ENCODE results near the gene GSTM3. TPM values are rescaled to one million over a fixed set of nuclear protein-coding genes. Genes with fewer than 3 reads are reported as not detected.

The GSTM3 gene
- total and polyA plus RNA-seq, 2 of the 13 experiments (the other 11 are each of a cell fraction or from before 2014, with no cell fraction given) = 127 to 142 TPM

DNA sequence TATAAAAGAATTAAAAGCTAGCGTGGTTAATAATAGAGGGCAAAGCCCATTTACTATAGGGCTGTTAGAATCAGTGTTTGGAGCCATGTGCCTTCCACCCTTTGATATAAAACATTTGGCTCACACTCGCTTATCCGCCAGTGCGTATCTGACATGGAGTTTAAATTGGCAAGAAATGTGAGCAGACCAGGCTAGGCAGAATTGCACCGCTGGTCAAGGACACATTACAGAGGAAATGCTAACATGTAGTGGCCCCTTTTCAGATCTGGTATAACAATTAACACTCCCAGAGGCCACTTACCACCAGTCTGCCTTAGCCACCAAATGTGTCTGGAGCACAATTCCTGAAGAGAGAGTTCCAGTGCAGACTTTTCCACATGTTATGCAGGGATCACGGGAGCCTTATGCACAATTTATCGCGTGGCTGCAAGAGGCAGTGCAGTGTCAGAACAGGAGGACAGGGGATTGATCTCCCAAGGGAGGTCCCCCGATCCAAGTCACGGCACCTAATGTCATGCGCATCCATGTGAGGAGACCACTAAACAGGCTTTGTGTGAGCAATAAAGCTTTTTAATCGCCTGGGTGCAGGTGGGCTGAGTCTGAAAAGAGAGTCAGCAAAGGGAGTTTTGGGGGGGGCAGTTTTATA lies 14.0 kb downstream of the GSTM3 start (continued):
- TF ChIP-seq, protein P1, sequence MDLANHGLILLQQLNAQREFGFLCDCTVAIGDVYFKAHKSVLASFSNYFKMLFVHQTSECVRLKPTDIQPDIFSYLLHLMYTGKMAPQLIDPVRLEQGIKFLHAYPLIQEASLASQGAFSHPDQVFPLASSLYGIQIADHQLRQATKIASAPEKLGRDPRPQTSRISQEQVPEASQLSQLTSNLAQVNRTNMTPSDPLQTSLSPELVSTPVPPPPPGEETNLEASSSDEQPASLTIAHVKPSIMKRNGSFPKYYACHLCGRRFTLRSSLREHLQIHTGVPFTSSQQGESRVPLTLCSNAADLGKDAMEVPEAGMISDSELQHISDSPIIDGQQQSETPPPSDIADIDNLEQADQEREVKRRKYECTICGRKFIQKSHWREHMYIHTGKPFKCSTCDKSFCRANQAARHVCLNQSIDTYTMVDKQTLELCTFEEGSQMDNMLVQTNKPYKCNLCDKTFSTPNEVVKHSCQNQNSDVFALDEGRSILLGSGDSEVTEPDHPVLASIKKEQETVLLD (CRISPR knock-in tag; IDR thresholded peaks at IDR 0.05; ENCODE audit: low read depth) = no peak
- TF ChIP-seq ZMYM4 (CRISPR knock-in tag; IDR thresholded peaks at IDR 0.05) (no peak), ZNF484 (CRISPR knock-in tag; IDR thresholded peaks at IDR 0.05; ENCODE audit: borderline replicate concordance, low read depth) (no peak), TGIF2 (CRISPR knock-in tag; IDR thresholded peaks at IDR 0.05) (0 out of 2 replicates have a peak, but pooled peaks have one; percentile 37), POLR2AphosphoS5 (IDR thresholded peaks at IDR 0.05; ENCODE audit: low read depth, low read length) (no peak), ZNF430 (CRISPR knock-in tag; IDR thresholded peaks at IDR 0.05) (no peak), SOX6 (IDR thresholded peaks at IDR 0.05) (no peak), SOX6 (CRISPR knock-in tag; IDR thresholded peaks at IDR 0.05) (peak; percentile 12; the same call in 1 of the 2 replicates), KDM5B (CRISPR knock-in tag; IDR thresholded peaks at IDR 0.05; ENCODE audit: borderline replicate concordance) (no peak), SATB2 (CRISPR knock-in tag; IDR thresholded peaks at IDR 0.05) (no peak), TEAD3 (CRISPR knock-in tag; optimal IDR thresholded peaks at IDR 0.05; ENCODE audit: borderline replicate concordance) (no peak), NFKBIZ (CRISPR knock-in tag; IDR thresholded peaks at IDR 0.05) (no peak), YY1 (IDR thresholded peaks at IDR 0.05; ENCODE audit: insufficient read depth, insufficient replicate concordance, low read depth, low read length) (no peak), ZBTB38 (CRISPR knock-in tag; IDR thresholded peaks at IDR 0.05) (peak; percentile 25; the same call in 1 of the 2 replicates)
- TF ChIP-seq, protein P2, sequence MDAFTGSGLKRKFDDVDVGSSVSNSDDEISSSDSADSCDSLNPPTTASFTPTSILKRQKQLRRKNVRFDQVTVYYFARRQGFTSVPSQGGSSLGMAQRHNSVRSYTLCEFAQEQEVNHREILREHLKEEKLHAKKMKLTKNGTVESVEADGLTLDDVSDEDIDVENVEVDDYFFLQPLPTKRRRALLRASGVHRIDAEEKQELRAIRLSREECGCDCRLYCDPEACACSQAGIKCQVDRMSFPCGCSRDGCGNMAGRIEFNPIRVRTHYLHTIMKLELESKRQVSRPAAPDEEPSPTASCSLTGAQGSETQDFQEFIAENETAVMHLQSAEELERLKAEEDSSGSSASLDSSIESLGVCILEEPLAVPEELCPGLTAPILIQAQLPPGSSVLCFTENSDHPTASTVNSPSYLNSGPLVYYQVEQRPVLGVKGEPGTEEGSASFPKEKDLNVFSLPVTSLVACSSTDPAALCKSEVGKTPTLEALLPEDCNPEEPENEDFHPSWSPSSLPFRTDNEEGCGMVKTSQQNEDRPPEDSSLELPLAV (CRISPR knock-in tag; conservative IDR thresholded peaks at IDR 0.05; ENCODE audit: low read depth) = no peak

All from HepG2 (cell line).